NB4 (cell line): ENCODE measurements around the gene WARS2.

Source experiments
- DNase-seq: peaks from one replicate; pipeline ENCODE4 v3.0.0; 2010; ENCODE audit warnings: low read depth
- H3K4me3 ChIP-seq: one replicate; pipeline ENCODE4 v1.5.1; 2011; ENCODE audit warnings: mild to moderate bottlenecking, low read depth, low read length, moderate library complexity
- CTCF ChIP-seq: IDR thresholded peaks from one replicate; pipeline ENCODE4 v1.5.1; 2012; ENCODE audit warnings: low read depth, low read length
- MAX ChIP-seq: IDR thresholded peaks from 2 replicates; pipeline ENCODE4 v1.6.1; 2011; ENCODE audit warnings: low read depth, low read length
- MYC ChIP-seq: IDR thresholded peaks from 2 replicates; pipeline ENCODE4 v1.6.1; 2011; ENCODE audit warnings: low read depth, low read length
- POLR2A ChIP-seq: IDR thresholded peaks from 2 replicates; pipeline ENCODE4 v1.6.1; 2011; ENCODE audit warnings: mild to moderate bottlenecking; ENCODE audit not compliant: insufficient read length; ENCODE audit errors: extremely low read depth

Gene WARS2

GRCh38 chr1:119052267-119052666 lies 88.2 kb downstream of the WARS2 start:
- TF ChIP-seq MAX (no peak), CTCF (no peak), MYC (no peak), POLR2A (no peak)
- DNase-seq, result no peak
- H3K4me3 ChIP-seq, result no peak overlapping the region

- TF ChIP-seq CTCF, result no peak
- TF ChIP-seq POLR2A, result no peak
- no peak for TF ChIP-seq MAX
- no peak for TF ChIP-seq MYC
- H3K4me3 ChIP-seq, result no peak overlapping the region
- no peak for DNase-seq
Observed at GRCh38 chr1:119048624-119049404, 91.6 kb downstream of the WARS2 start.

- H3K4me3 ChIP-seq, result no peak overlapping the region
- TF ChIP-seq CTCF (no peak), MAX (no peak), POLR2A (no peak), MYC (no peak)
- DNase-seq, result no peak
Observed at GRCh38 chr1:119046785-119047438, 93.5 kb downstream of the WARS2 start.

GRCh38 chr1:119046429-119046784 lies 94.0 kb downstream of the WARS2 start:
- H3K4me3 ChIP-seq, result no peak overlapping the region
- DNase-seq, result no peak
- TF ChIP-seq MAX (no peak), MYC (no peak), POLR2A (no peak), CTCF (no peak)

- TF ChIP-seq MYC (no peak), MAX (no peak), CTCF (no peak), POLR2A (no peak)
- no peak for DNase-seq
- no peak overlapping the region for H3K4me3 ChIP-seq
Observed at GRCh38 chr1:119045096-119045746, 95.2 kb downstream of the WARS2 start.
